HG02981 (cell line): ENCODE measurements around the gene HOXA13.

ENCODE experiments used
- ATAC-seq: cut with Tn5 transposase; IDR thresholded peaks from one replicate; pipeline ENCODE4 v1.9.1; 2021; ENCODE audit warnings: mild to moderate bottlenecking, moderate library complexity; ENCODE audit not compliant: unreplicated experiment

The HOXA13 gene

GRCh38 chr7:27150568-27151340 is 49.1 kb downstream of the HOXA13 start:
- ATAC-seq = peak; percentile 76

GRCh38 chr7:27149842-27150567 is 49.9 kb downstream of the HOXA13 start:
- ATAC-seq = no peak

- no peak for ATAC-seq
Observed at GRCh38 chr7:27148756-27149641, 50.9 kb downstream of the HOXA13 start.

- no peak for ATAC-seq
Observed at GRCh38 chr7:27148031-27148755, 51.7 kb downstream of the HOXA13 start.

- no peak for ATAC-seq
Observed at GRCh38 chr7:27147199-27148030, 52.5 kb downstream of the HOXA13 start, which contains the start of gene HOXA6. TSS of gene HOXA6 (minus strand) at chr7:27147774. CDS start at chr7:27147749, 25 bp downstream.

GRCh38 chr7:27146491-27147198 is 53.2 kb downstream of the HOXA13 start:
- no peak for ATAC-seq

GRCh38 chr7:27145914-27146412 is 53.9 kb downstream of the HOXA13 start:
- no peak for ATAC-seq

- ATAC-seq = no peak
Observed at GRCh38 chr7:27145165-27145913, 54.6 kb downstream of the HOXA13 start.

- ATAC-seq = no peak
Observed at GRCh38 chr7:27144781-27145164, 55.1 kb downstream of the HOXA13 start.
